Endothelial cell of umbilical vein (primary cell): ENCODE results near the gene SNTA1. TPM values are rescaled to one million over a fixed set of nuclear protein-coding genes. Genes with fewer than 3 reads are reported as not detected.

Source experiments
- BruUV-seq: library from RNA; stranded (reverse); fragments of 400-500 nt; replicated peaks from 2 replicates; lab custom pipeline; 2021; lab: Mats Ljungman, UMichigan
- CTCF ChIA-PET: fragments of 300-600, 350-600 bp; sonication (Branson Sonifier 250); formaldehyde crosslinking; loops from one replicate; lab custom pipeline; 2021; ENCODE audit warnings: antibody characterized with exemption, inconsistent platforms; lab: Charles Lee
- POLR2A ChIA-PET: fragments of 300-600, 350-600 bp; sonication (Branson Sonifier 250); formaldehyde crosslinking; loops from one replicate; lab custom pipeline; 2021; ENCODE audit warnings: antibody characterized with exemption, inconsistent platforms; lab: Charles Lee
- DNase-seq: peaks from one replicate; pipeline ENCODE4 v3.0.0-alpha.2; 2011; ENCODE audit warnings: low read depth, low spot score
- FAIRE-seq: peaks from 2 replicates; lab custom pipeline; 2011; peaks lifted over from hg19 to GRCh38; lab: Jason Lieb, UNC
- H2AFZ ChIP-seq: 2 replicates; pipeline ENCODE4 v1.6.0; 2012; ENCODE audit warnings: low read depth, low read length, control low read depth, inconsistent platforms
- H3K27ac ChIP-seq: 2 replicates; pipeline ENCODE4 v1.5.1; 2011; ENCODE audit warnings: low read depth, mild to moderate bottlenecking, control low read depth, low read length, moderate library complexity; ENCODE audit not compliant: insufficient read depth
- H3K27me3 ChIP-seq, 2 experiments: 2 replicates each; pipeline versions ENCODE4 v1.6.0 to v1.6.1; 2011; ENCODE audit warnings: low read length in 2 of 2, mixed read lengths in 1 of 2; ENCODE audit not compliant: control insufficient read depth in 2 of 2, insufficient read depth in 2 of 2
- H3K36me3 ChIP-seq, 2 experiments: 2 replicates in 1 of 2; 3 replicates in 1 of 2; pipeline ENCODE4 v1.5.1; 2011; ENCODE audit warnings: low read length in 2 of 2, mild to moderate bottlenecking in 1 of 2, moderate library complexity in 1 of 2; ENCODE audit not compliant: control insufficient read depth in 2 of 2, insufficient read depth in 2 of 2; ENCODE audit errors: extremely low read depth in 1 of 2
- H3K4me1 ChIP-seq: 3 replicates; pipeline ENCODE4 v1.5.1; 2011; ENCODE audit warnings: mild to moderate bottlenecking, low read length; ENCODE audit not compliant: control insufficient read depth, insufficient read depth; ENCODE audit errors: extremely low read depth
- H3K4me2 ChIP-seq: 2 replicates; pipeline ENCODE4 v1.6.1; 2011; ENCODE audit warnings: low read length, control low read depth, mixed read lengths; ENCODE audit not compliant: insufficient read depth
- H3K4me3 ChIP-seq, 3 experiments: fragments of 200-600 bp in 1 of 3; sonication (generic), shearing (Covaris generic) in 1 of 3; replicated peaks in 1 of 3; 2 replicates each; pipeline ENCODE4 v1.5.1; 2011 to 2016; ENCODE audit warnings: control low read depth in 3 of 3, low read length in 3 of 3, mild to moderate bottlenecking in 2 of 3, inconsistent platforms in 1 of 3, low read depth in 1 of 3, moderate library complexity in 1 of 3; ENCODE audit not compliant: insufficient read depth in 1 of 3
- H3K79me2 ChIP-seq: 2 replicates; pipeline ENCODE4 v1.6.0; 2012; ENCODE audit warnings: low read length, inconsistent platforms; ENCODE audit not compliant: control insufficient read depth, insufficient read depth
- H3K9ac ChIP-seq: replicated peaks from 2 replicates; pipeline ENCODE3; 2011; ENCODE audit warnings: low read length, control low read depth; ENCODE audit not compliant: insufficient read depth; ENCODE audit errors: extremely low read depth
- H3K9me1 ChIP-seq: replicated peaks from 3 replicates; pipeline ENCODE4 v1.6.0; 2011; ENCODE audit warnings: mild to moderate bottlenecking, low read length; ENCODE audit not compliant: control insufficient read depth, insufficient read depth; ENCODE audit errors: extremely low read depth
- H3K9me3 ChIP-seq: replicated peaks from 2 replicates; pipeline ENCODE4 v1.5.1; 2012; ENCODE audit warnings: low read length, inconsistent platforms; ENCODE audit not compliant: control insufficient read depth, insufficient read depth
- H4K20me1 ChIP-seq: replicated peaks from 2 replicates; pipeline ENCODE3; 2011; ENCODE audit warnings: mild to moderate bottlenecking, low read length; ENCODE audit not compliant: control insufficient read depth, insufficient read depth; ENCODE audit errors: extremely low read depth
- CTCF ChIP-seq, 2 donors: IDR thresholded peaks; 1 replicate in 1 of 2; 2 replicates in 1 of 2; pipeline ENCODE4 v1.5.1; 2011; ENCODE audit warnings: low read length in 2 of 2, mild to moderate bottlenecking in 2 of 2, moderate library complexity in 2 of 2, control low read depth in 1 of 2, inconsistent platforms in 1 of 2, low read depth in 1 of 2; ENCODE audit not compliant: insufficient read depth in 1 of 2; ENCODE audit errors: extremely low read depth in 1 of 2
- EZH2 ChIP-seq: IDR thresholded peaks from 2 replicates; pipeline ENCODE4 v1.6.1; 2012; ENCODE audit warnings: borderline replicate concordance, low read depth, mild to moderate bottlenecking, moderate library complexity, low read length, inconsistent platforms; ENCODE audit not compliant: severe bottlenecking
- FOS ChIP-seq: IDR thresholded peaks from 2 replicates; pipeline ENCODE4 v1.6.1; 2011; ENCODE audit warnings: mild to moderate bottlenecking, low read length, moderate library complexity, borderline replicate concordance; ENCODE audit not compliant: insufficient read depth
- GATA2 ChIP-seq: IDR thresholded peaks from 2 replicates; pipeline ENCODE4 v1.7.0; 2011; ENCODE audit warnings: low read depth, mild to moderate bottlenecking, moderate library complexity, mixed read lengths, low read length; ENCODE audit not compliant: insufficient read length, insufficient read depth
- MAX ChIP-seq: IDR thresholded peaks from 2 replicates; pipeline ENCODE4 v1.6.1; 2011; ENCODE audit not compliant: insufficient read depth, insufficient read length
- MYC ChIP-seq: IDR thresholded peaks from one replicate; pipeline ENCODE4 v1.6.1; 2011; ENCODE audit warnings: mild to moderate bottlenecking, low read depth, low read length
- POLR2A ChIP-seq: IDR thresholded peaks from 2 replicates; pipeline ENCODE4 v1.6.1; 2012; ENCODE audit warnings: low read depth, mild to moderate bottlenecking, control low read depth, low read length
- POLR2AphosphoS5 ChIP-seq: IDR thresholded peaks from 2 replicates; pipeline ENCODE4 v1.6.1; 2012; ENCODE audit warnings: low read depth, mild to moderate bottlenecking, control low read depth, low read length, moderate library complexity; ENCODE audit not compliant: insufficient read depth
- dilution Hi-C: fragments of 300-500 bp; cut with MboI; formaldehyde crosslinking; loops from one replicate; pipeline ENCODE4 v1.15.0; 2019; ENCODE audit warnings: low sequenced_read_pairs; ENCODE audit not compliant: extremely low pct_ligation_motif_present
- intact Hi-C: fragments of 100-400 bp; cut with micrococcal nuclease; formaldehyde crosslinking; loops from one replicate; pipeline ENCODE4 v1.10.0; 2022
- polyA plus RNA-seq, 4 experiments: library from polyadenylated mRNA; depleted of rRNA in 3 of 4; stranded (reverse) in 3 of 4; unstranded in 1 of 4; fragments of >200 nt; gene quantifications; 2 replicates each; pipeline versions ENCODE4 v1.2.1 to v1.2.3, GENCODE V29; 2011 to 2012; ENCODE audit warnings: missing spikeins in 1 of 4
- total RNA-seq: library from RNA; stranded (reverse); gene quantifications from 2 replicates; pipeline ENCODE4 v1.2.3, GENCODE V29; 2021

SNTA1 gene
- total and polyA plus RNA-seq, 2 donors (not counting 3 experiments of a cell fraction or from before 2014, with no cell fraction given): 5.2 to 6.0 TPM

- Histone ChIP-seq H3K27ac (no peak overlapping the region), H3K4me2 (no peak overlapping the region), H3K4me1 (peaks cover 5% of the 10 kb centered on the region), H3K9me3 (no peaks in the 10 kb centered on the region), H3K9me1 (no peaks in the 10 kb centered on the region), H3K27me3 (no peaks in the 10 kb centered on the region), H4K20me1 (no peaks in the 10 kb centered on the region), H3K4me3 (no peak overlapping the region), H3K36me3 (no peaks in the 10 kb centered on the region), H3K9ac (peak overlapping the region; percentile 62), H3K79me2 (no peaks in the 10 kb centered on the region), H2AFZ (peak overlapping the region; percentile 30)
- dilution Hi-C loops (no loop called here), intact Hi-C loops (no loop called here)
- BruUV-seq: no TSS peak
- POLR2A ChIA-PET: no interaction called here
- CTCF ChIA-PET: interaction anchor here (1.9 to 2.0 kb wide), 2 partner anchors 211 to 225 kb away, joined by 6 to 14 read pairs; partner anchors contain the start of gene ACTL10
- TF ChIP-seq CTCF (IDR thresholded peaks at IDR 0.05; ENCODE audit: extremely low read depth in 1 of 2, insufficient read depth in 1 of 2, low read depth in 1 of 2, low read length in 2 of 2) (no peak), POLR2A (no peak), MYC (no peak), FOS (no peak), MAX (no peak), EZH2 (no peak), POLR2AphosphoS5 (no peak), GATA2 (no peak)
- FAIRE-seq (no peak), DNase-seq (no peak)
Observed at GRCh38 chr20:33442136-33443005, 1.2 kb downstream of the SNTA1 start.
